Iris pigment epithelial cell (primary cell): ENCODE results near the gene ARAP1.

Experiments used
- DNase-seq: peaks from one replicate; pipeline ENCODE4 v3.0.0-alpha.2; 2011; ENCODE audit warnings: low read depth

ARAP1 gene

GRCh38 chr11:72658989-72659640 is 93.1 kb downstream of the ARAP1 start:
- no peak for DNase-seq

GRCh38 chr11:72657411-72658100 is 94.7 kb downstream of the ARAP1 start:
- no peak for DNase-seq

GRCh38 chr11:72655896-72656464 is 96.2 kb downstream of the ARAP1 start:
- no peak for DNase-seq

GRCh38 chr11:72655014-72655413 is 97.2 kb downstream of the ARAP1 start:
- DNase-seq = no peak

- DNase-seq = no peak
These were observed 98.6 kb downstream of the ARAP1 start for GRCh38 chr11:72653649-72654048.

GRCh38 chr11:72652873-72653630 is 99.2 kb downstream of the ARAP1 start:
- DNase-seq = no peak

- no peak for DNase-seq
These were observed 100.1 kb downstream of the ARAP1 start for GRCh38 chr11:72652133-72652532.

GRCh38 chr11:72649215-72649976 is 102.8 kb downstream of the ARAP1 start:
- DNase-seq = no peak

- no peak for DNase-seq
These were observed 103.6 kb downstream of the ARAP1 start for GRCh38 chr11:72648384-72649136.

GRCh38 chr11:72647882-72648281 is 104.3 kb downstream of the ARAP1 start:
- DNase-seq = no peak

- no peak for DNase-seq
These were observed 105.7 kb downstream of the ARAP1 start for GRCh38 chr11:72646472-72646871.

- no peak for DNase-seq
These were observed 106.2 kb downstream of the ARAP1 start for GRCh38 chr11:72646024-72646423.

GRCh38 chr11:72643547-72643946 is 108.7 kb downstream of the ARAP1 start:
- DNase-seq = peak; percentile 21

- peak; percentile 37 for DNase-seq
These were observed 109.2 kb downstream of the ARAP1 start for GRCh38 chr11:72642884-72643522.

GRCh38 chr11:72642043-72642883 is 109.9 kb downstream of the ARAP1 start:
- DNase-seq = no peak

GRCh38 chr11:72641522-72642042 is 110.6 kb downstream of the ARAP1 start:
- no peak for DNase-seq

- no peak for DNase-seq
These were observed 112.5 kb downstream of the ARAP1 start for GRCh38 chr11:72639502-72640375.

GRCh38 chr11:72637926-72638325 is 114.3 kb downstream of the ARAP1 start:
- no peak for DNase-seq

- no peak for DNase-seq
These were observed 115.0 kb downstream of the ARAP1 start for GRCh38 chr11:72637198-72637597.
